CD4-positive, CD25-positive, alpha-beta regulatory T cell (primary cell): ENCODE results near the gene TMEM87B. TPM values are rescaled to one million over a fixed set of nuclear protein-coding genes. Genes with fewer than 3 reads are reported as not detected.

Experiments used
- ATAC-seq, 2 donors: fragments of 150-1000 bp; cut with Tn5 transposase; one replicate each; pipeline ENCODE4 v1.10.0; 2021; ENCODE audit warnings: low read depth in 2 of 2, moderate number of reproducible peaks in 2 of 2, moderate library complexity in 1 of 2
- DNase-seq, 3 donors: peaks; one replicate each; pipeline versions ENCODE4 v3.0.0 to v3.0.0-alpha.2; 2012 to 2022; ENCODE audit warnings: mixed read lengths in 1 of 3
- H3K27ac ChIP-seq: one replicate; pipeline ENCODE4 v1.7.0; 2013; ENCODE audit warnings: mild to moderate bottlenecking, low read length; ENCODE audit not compliant: insufficient read depth, poor library complexity, severe bottlenecking
- H3K27me3 ChIP-seq: one replicate; pipeline ENCODE4 v1.7.0; 2013; ENCODE audit warnings: low read length; ENCODE audit not compliant: control insufficient read depth, insufficient read depth
- H3K36me3 ChIP-seq: one replicate; pipeline ENCODE4 v1.7.0; 2013; ENCODE audit warnings: mild to moderate bottlenecking, low read length, moderate library complexity; ENCODE audit not compliant: control insufficient read depth, insufficient read depth
- H3K4me1 ChIP-seq: 2 replicates; pipeline ENCODE4 v1.7.0; 2013; ENCODE audit warnings: mild to moderate bottlenecking, low read length; ENCODE audit not compliant: insufficient read depth, control insufficient read depth, poor library complexity, severe bottlenecking
- H3K4me3 ChIP-seq: one replicate; pipeline ENCODE4 v1.7.0; 2013; ENCODE audit warnings: low read depth, mild to moderate bottlenecking, low read length, moderate library complexity
- H3K9me3 ChIP-seq, 2 experiments: 1 replicate in 1 of 2; 2 replicates in 1 of 2; pipeline ENCODE4 v1.7.0; 2013; ENCODE audit warnings: low read length in 2 of 2, mild to moderate bottlenecking in 1 of 2, moderate library complexity in 1 of 2; ENCODE audit not compliant: control insufficient read depth in 2 of 2
- H3K27ac Mint-ChIP-seq, 3 donors: one replicate each; pipeline ENCODE4 v1.8.0; 2020 to 2022; ENCODE audit warnings: mild to moderate bottlenecking in 3 of 3, mixed read lengths in 3 of 3, moderate library complexity in 2 of 3
- H3K27me3 Mint-ChIP-seq: one replicate; pipeline ENCODE4 v1.8.0; 2022; ENCODE audit warnings: mild to moderate bottlenecking, mixed read lengths
- H3K36me3 Mint-ChIP-seq: one replicate; pipeline ENCODE4 v1.8.0; 2020; ENCODE audit warnings: mixed read lengths
- H3K4me1 Mint-ChIP-seq, 4 donors: one replicate each; pipeline ENCODE4 v1.8.0; 2020 to 2022; ENCODE audit warnings: mixed read lengths in 4 of 4, mild to moderate bottlenecking in 1 of 4
- H3K4me3 Mint-ChIP-seq, 4 donors: one replicate each; pipeline ENCODE4 v1.8.0; 2020 to 2022; ENCODE audit warnings: mild to moderate bottlenecking in 4 of 4, mixed read lengths in 4 of 4, moderate library complexity in 3 of 4
- H3K9me3 Mint-ChIP-seq, 7 donors: one replicate each; pipeline ENCODE4 v1.8.0; 2020 to 2022; ENCODE audit warnings: mixed read lengths in 7 of 7, mild to moderate bottlenecking in 3 of 7, moderate library complexity in 2 of 7
- polyA plus RNA-seq, 4 donors: library from polyadenylated mRNA; unstranded; fragments of 300-500 nt; fragmentation: Illumina TruSeq; gene quantifications; one replicate each; pipeline ENCODE4 v1.2.3, GENCODE V29; 2021
- total RNA-seq: library from RNA; stranded (reverse); gene quantifications from one replicate; pipeline ENCODE4 v1.2.3, GENCODE V29; 2022

TMEM87B gene
- total and polyA plus RNA-seq, 5 donors from 2014 or later: 9.1 to 24.6 (median 12.2) TPM

DNA sequence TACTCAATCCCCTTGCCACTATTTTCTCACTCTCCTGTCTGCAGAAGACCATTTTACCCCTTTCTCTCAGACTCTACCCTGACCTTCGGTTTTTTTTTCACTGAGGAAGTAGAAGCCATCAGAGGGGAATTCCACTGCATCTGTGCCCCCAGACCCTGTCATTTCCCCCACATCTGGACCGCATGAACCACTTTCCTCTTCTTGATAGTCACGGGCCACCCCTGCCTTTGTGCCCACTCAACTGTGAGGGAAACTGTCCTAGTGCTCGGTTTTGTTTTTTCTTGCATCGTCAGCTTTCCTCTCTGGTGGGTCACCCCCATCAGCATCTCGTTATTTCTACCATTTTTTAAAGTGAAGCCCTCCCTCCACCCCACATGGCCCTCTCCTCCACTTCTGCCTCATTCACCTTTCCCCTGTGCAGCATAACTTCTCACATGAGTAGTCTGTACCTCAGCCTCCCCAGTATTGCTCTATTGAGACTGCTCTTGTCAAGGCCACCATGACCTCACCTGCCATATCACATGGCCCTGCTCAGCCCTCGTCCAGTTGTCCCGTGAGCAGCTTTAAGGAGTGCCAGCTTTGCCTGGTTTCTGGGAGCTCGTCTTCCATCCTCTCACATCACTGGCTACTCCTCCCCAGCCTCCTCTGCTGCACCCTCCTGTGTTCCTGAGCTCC, 32.4 kb downstream of the TMEM87B start:
- Mint-ChIP-seq H3K27me3 (no peaks in the 10 kb centered on the region), H3K36me3 (peaks cover 68% of the 10 kb centered on the region), H3K27ac (peak overlapping the region in 1 of 3 donors; percentile 60), H3K4me3 (no peak overlapping the region), H3K9me3 (peaks cover 0 to 1% (median 0%) of the 10 kb centered on the region in 7 donors), H3K4me1 (peaks cover 9 to 16% (median 12%) of the 10 kb centered on the region in 4 donors)
- DNase-seq: no peak
- Histone ChIP-seq H3K4me3 (no peak overlapping the region), H3K36me3 (peaks cover 84% of the 10 kb centered on the region), H3K27ac (no peak overlapping the region), H3K4me1 (no peaks in the 10 kb centered on the region), H3K27me3 (no peaks in the 10 kb centered on the region), H3K9me3 (no peaks in the 10 kb centered on the region)
- no peak for ATAC-seq

GRCh38 chr2:112089375-112089774, 34.3 kb downstream of the TMEM87B start:
- Mint-ChIP-seq H3K36me3 (peaks cover 60% of the 10 kb centered on the region), H3K4me3 (no peak overlapping the region), H3K4me1 (peaks cover 13 to 20% (median 18%) of the 10 kb centered on the region in 4 donors), H3K27ac (peak overlapping the region in 1 of 3 donors; percentile 23), H3K9me3 (peaks cover 0 to 1% (median 0%) of the 10 kb centered on the region in 7 donors), H3K27me3 (no peaks in the 10 kb centered on the region)
- Histone ChIP-seq H3K9me3 (no peaks in the 10 kb centered on the region), H3K4me1 (no peaks in the 10 kb centered on the region), H3K27me3 (no peaks in the 10 kb centered on the region), H3K4me3 (no peak overlapping the region), H3K27ac (no peak overlapping the region), H3K36me3 (peaks cover 75% of the 10 kb centered on the region)
- DNase-seq (no peak), ATAC-seq (no peak)

DNA sequence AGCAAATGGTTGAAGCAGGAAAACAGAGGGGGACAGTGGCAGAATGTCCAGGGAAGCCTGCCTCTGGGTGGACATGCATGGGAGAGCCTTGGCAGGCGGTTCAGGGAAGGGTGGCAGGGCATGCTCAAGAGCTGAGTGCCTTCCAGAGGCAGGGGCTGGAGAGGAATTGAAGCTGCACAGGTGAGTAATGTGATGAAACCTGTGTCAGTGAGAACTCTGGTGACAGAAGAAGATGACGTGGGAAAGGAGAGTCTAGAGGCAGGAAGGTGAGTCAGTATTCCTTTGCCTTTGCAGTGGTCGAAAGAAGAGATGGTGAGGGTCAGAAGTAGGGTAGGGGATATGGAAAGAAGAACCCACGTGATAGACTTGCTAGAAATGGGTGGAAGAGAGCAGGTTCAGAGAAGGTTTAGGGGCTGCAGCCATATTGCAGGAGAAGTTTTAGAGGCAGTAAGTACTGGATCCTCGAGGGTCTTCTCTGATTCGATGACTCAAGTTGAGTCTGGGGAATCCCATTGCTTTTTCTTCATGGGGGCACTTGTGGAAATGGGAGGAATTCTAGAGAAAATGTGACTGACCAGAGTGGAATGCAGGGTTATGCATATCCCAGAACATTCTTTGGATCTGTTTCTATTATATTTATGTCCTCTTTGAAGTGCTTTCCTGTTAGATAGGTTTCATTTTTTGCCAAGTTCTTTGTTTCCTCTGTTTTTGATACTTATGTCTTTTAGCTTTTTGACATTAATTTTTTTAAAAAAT, 37.4 kb downstream of the TMEM87B start:
- no peaks in the 10 kb centered on the region for H3K9me3 Mint-ChIP-seq
- no peak overlapping the region for H3K4me3 ChIP-seq
- peak overlapping the region in 2 of 3 donors; percentile 1 to 27 for H3K27ac Mint-ChIP-seq
- no peaks in the 10 kb centered on the region for H3K9me3 ChIP-seq
- no peak overlapping the region for H3K4me3 Mint-ChIP-seq
- peaks cover 11 to 15% (median 14%) of the 10 kb centered on the region in 4 donors for H3K4me1 Mint-ChIP-seq
- H3K4me1 ChIP-seq: no peaks in the 10 kb centered on the region
- no peak overlapping the region for H3K27ac ChIP-seq
- H3K36me3 Mint-ChIP-seq: peaks cover 45% of the 10 kb centered on the region
- no peaks in the 10 kb centered on the region for H3K27me3 Mint-ChIP-seq
- DNase-seq: no peak
- no peaks in the 10 kb centered on the region for H3K27me3 ChIP-seq
- H3K36me3 ChIP-seq: peaks cover 66% of the 10 kb centered on the region
- no peak for ATAC-seq

GRCh38 chr2:112093216-112093615, 38.1 kb downstream of the TMEM87B start:
- Mint-ChIP-seq H3K9me3 (no peaks in the 10 kb centered on the region), H3K36me3 (peaks cover 47% of the 10 kb centered on the region), H3K27ac (peak overlapping the region in 1 of 3 donors; percentile 71), H3K4me3 (no peak overlapping the region), H3K4me1 (peaks cover 9 to 15% (median 14%) of the 10 kb centered on the region in 4 donors), H3K27me3 (no peaks in the 10 kb centered on the region)
- no peak overlapping the region for H3K4me3 ChIP-seq
- peak overlapping the region; percentile 33 for H3K27ac ChIP-seq
- no peaks in the 10 kb centered on the region for H3K4me1 ChIP-seq
- no peak for ATAC-seq
- DNase-seq: no peak
- peaks cover 66% of the 10 kb centered on the region for H3K36me3 ChIP-seq
- H3K9me3 ChIP-seq: no peaks in the 10 kb centered on the region
- no peaks in the 10 kb centered on the region for H3K27me3 ChIP-seq

GRCh38 chr2:112095681-112096080, 40.6 kb downstream of the TMEM87B start:
- H3K36me3 ChIP-seq: peaks cover 68% of the 10 kb centered on the region
- Mint-ChIP-seq H3K4me1 (peaks cover 8 to 15% (median 12%) of the 10 kb centered on the region in 4 donors), H3K4me3 (no peak overlapping the region), H3K36me3 (peaks cover 37% of the 10 kb centered on the region), H3K27ac (no peak overlapping the region), H3K27me3 (no peaks in the 10 kb centered on the region), H3K9me3 (no peaks in the 10 kb centered on the region)
- no peaks in the 10 kb centered on the region for H3K4me1 ChIP-seq
- no peak overlapping the region for H3K4me3 ChIP-seq
- H3K27ac ChIP-seq: no peak overlapping the region
- H3K9me3 ChIP-seq: no peaks in the 10 kb centered on the region
- no peaks in the 10 kb centered on the region for H3K27me3 ChIP-seq
- no peak for DNase-seq
- no peak for ATAC-seq

GRCh38 chr2:112096098-112096497, 41.0 kb downstream of the TMEM87B start:
- Histone ChIP-seq H3K4me1 (no peaks in the 10 kb centered on the region), H3K9me3 (no peaks in the 10 kb centered on the region), H3K4me3 (no peak overlapping the region), H3K36me3 (peaks cover 70% of the 10 kb centered on the region), H3K27me3 (no peaks in the 10 kb centered on the region), H3K27ac (no peak overlapping the region)
- H3K9me3 Mint-ChIP-seq: no peaks in the 10 kb centered on the region
- ATAC-seq (no peak), DNase-seq (no peak)
- H3K4me3 Mint-ChIP-seq: no peak overlapping the region
- peaks cover 33% of the 10 kb centered on the region for H3K36me3 Mint-ChIP-seq
- H3K4me1 Mint-ChIP-seq: peaks cover 8 to 15% (median 11%) of the 10 kb centered on the region in 4 donors
- H3K27ac Mint-ChIP-seq: no peak overlapping the region
- H3K27me3 Mint-ChIP-seq: no peaks in the 10 kb centered on the region

GRCh38 chr2:112108178-112108832, 53.2 kb downstream of the TMEM87B start:
- Histone ChIP-seq H3K36me3 (peaks cover 81% of the 10 kb centered on the region), H3K9me3 (peaks cover 14 to 15% of the 10 kb centered on the region in 2 experiments), H3K4me1 (no peaks in the 10 kb centered on the region), H3K4me3 (no peak overlapping the region), H3K27ac (no peak overlapping the region), H3K27me3 (no peaks in the 10 kb centered on the region)
- ATAC-seq (no peak), DNase-seq (no peak)
- Mint-ChIP-seq H3K27me3 (no peaks in the 10 kb centered on the region), H3K9me3 (peaks cover 0 to 20% (median 5%) of the 10 kb centered on the region in 7 donors), H3K4me1 (peaks cover 0 to 8% (median 5%) of the 10 kb centered on the region in 4 donors), H3K4me3 (no peak overlapping the region), H3K27ac (no peak overlapping the region), H3K36me3 (peaks cover 87% of the 10 kb centered on the region)
